Endothelial cell of umbilical vein (primary cell): ENCODE results near the gene SCN9A.
"Not testable (repeated sequence)": the region's sequence is repeated elsewhere in the genome, so short reads cannot be mapped to it uniquely, and the experiment has no call there.

ENCODE experiments used
- CTCF ChIP-seq, 2 donors: IDR thresholded peaks; 1 replicate in 1 of 2; 2 replicates in 1 of 2; pipeline ENCODE4 v1.5.1; 2011; ENCODE audit warnings: low read length in 2 of 2, mild to moderate bottlenecking in 2 of 2, moderate library complexity in 2 of 2, control low read depth in 1 of 2, inconsistent platforms in 1 of 2, low read depth in 1 of 2; ENCODE audit not compliant: insufficient read depth in 1 of 2; ENCODE audit errors: extremely low read depth in 1 of 2
- POLR2A ChIP-seq: IDR thresholded peaks from 2 replicates; pipeline ENCODE4 v1.6.1; 2012; ENCODE audit warnings: low read depth, mild to moderate bottlenecking, control low read depth, low read length
- POLR2AphosphoS5 ChIP-seq: IDR thresholded peaks from 2 replicates; pipeline ENCODE4 v1.6.1; 2012; ENCODE audit warnings: low read depth, mild to moderate bottlenecking, control low read depth, low read length, moderate library complexity; ENCODE audit not compliant: insufficient read depth

- TF ChIP-seq POLR2A; POLR2AphosphoS5; CTCF (IDR thresholded peaks at IDR 0.05; ENCODE audit: extremely low read depth in 1 of 2, insufficient read depth in 1 of 2, low read depth in 1 of 2, low read length in 2 of 2): not testable (repeated sequence)
Measured at GRCh38 chr2:166357950-166358321, 17.8 kb downstream of the SCN9A start.
